ENCODE data around the gene MOV10. TPM values are rescaled to one million over a fixed set of nuclear protein-coding genes. Genes with fewer than 3 reads are reported as not detected.
A peak's percentile ranks its signal among the peaks of the same experiment; 100 is the strongest.

MOV10 gene
- polyA plus RNA-seq, 1 donor (not counting 4 experiments of a cell fraction or from before 2014, with no cell fraction given): 28.6 TPM

GRCh38 chr1:112717263-112717873 is 42.9 kb downstream of the MOV10 start:
- H2AFZ ChIP-seq (ENCODE audit: control insufficient read depth, low read length): no peak overlapping the region
- no peaks in the 10 kb centered on the region for H3K9me1 ChIP-seq (ENCODE audit: control insufficient read depth, extremely low read depth, insufficient read depth, low read length)
- TF ChIP-seq EZH2 (IDR thresholded peaks at IDR 0.05; ENCODE audit: low read length) (no peak), CTCF (optimal IDR thresholded peaks at IDR 0.05 in 1 of 3, IDR thresholded peaks at IDR 0.05 in 1 of 3, conservative IDR thresholded peaks at IDR 0.05 in 1 of 3; ENCODE audit: extremely low read depth in 1 of 3, insufficient read depth in 2 of 3, low read length in 3 of 3) (no peak)
- no peaks in the 10 kb centered on the region for H3K27me3 ChIP-seq (ENCODE audit: control insufficient read depth, extremely low read depth, insufficient read depth, low read length)
- H3K4me3 ChIP-seq (ENCODE audit: control insufficient read depth in 2 of 3, extremely low read depth in 1 of 3, insufficient read depth in 2 of 3, low read depth in 1 of 3, low read length in 3 of 3): no peak overlapping the region
- peaks cover 15% of the 10 kb centered on the region for H3K4me1 ChIP-seq (ENCODE audit: control insufficient read depth, extremely low read depth, insufficient read depth, low read length)
- no peak for FAIRE-seq
- no peaks in the 10 kb centered on the region for H3K9me3 ChIP-seq (ENCODE audit: control insufficient read depth, low read depth, low read length)
- no peak overlapping the region for H3K27ac ChIP-seq (ENCODE audit: control insufficient read depth, insufficient read depth, low read length)
- dilution Hi-C loops (cut with MboI; ENCODE audit: extremely low pct_ligation_motif_present, low sequenced_read_pairs): loop anchor here (5.0 kb wide), 1 partner anchor 65 kb away; no protein-coding TSS in a partner anchor
- peaks cover 0 to 2% of the 10 kb centered on the region in 2 experiments for H3K36me3 ChIP-seq (ENCODE audit: control insufficient read depth in 2 of 2, extremely low read depth in 1 of 2, insufficient read depth in 2 of 2, low read length in 2 of 2)
- no peaks in the 10 kb centered on the region for H4K20me1 ChIP-seq (ENCODE audit: control insufficient read depth, extremely low read depth, insufficient read depth, low read length)
- no peaks in the 10 kb centered on the region for H3K79me2 ChIP-seq (ENCODE audit: control insufficient read depth, insufficient read depth, low read length)
- H3K4me2 ChIP-seq (ENCODE audit: control insufficient read depth, extremely low read depth, insufficient read depth, low read depth, low read length): no peak overlapping the region
- no peak overlapping the region for H3K9ac ChIP-seq (ENCODE audit: control insufficient read depth, extremely low read depth, insufficient read depth, low read length)
- DNase-seq (ENCODE audit: low read depth, low spot score): no peak

- H3K9me3 ChIP-seq (ENCODE audit: control insufficient read depth, low read depth, low read length): no peaks in the 10 kb centered on the region
- no peaks in the 10 kb centered on the region for H3K9me1 ChIP-seq (ENCODE audit: control insufficient read depth, extremely low read depth, insufficient read depth, low read length)
- no peaks in the 10 kb centered on the region for H3K27me3 ChIP-seq (ENCODE audit: control insufficient read depth, extremely low read depth, insufficient read depth, low read length)
- peaks cover 23% of the 10 kb centered on the region for H3K4me1 ChIP-seq (ENCODE audit: control insufficient read depth, extremely low read depth, insufficient read depth, low read length)
- TF ChIP-seq EZH2 (IDR thresholded peaks at IDR 0.05; ENCODE audit: low read length) (no peak), CTCF (optimal IDR thresholded peaks at IDR 0.05 in 1 of 3, IDR thresholded peaks at IDR 0.05 in 1 of 3, conservative IDR thresholded peaks at IDR 0.05 in 1 of 3; ENCODE audit: extremely low read depth in 1 of 3, insufficient read depth in 2 of 3, low read length in 3 of 3) (peak; percentile 76 to 98 (median 94))
- dilution Hi-C loops (cut with MboI; ENCODE audit: extremely low pct_ligation_motif_present, low sequenced_read_pairs): loop anchor here (5.0 kb wide), 1 partner anchor 63 kb away; no protein-coding TSS in a partner anchor
- no peak overlapping the region for H3K27ac ChIP-seq (ENCODE audit: control insufficient read depth, insufficient read depth, low read length)
- H2AFZ ChIP-seq (ENCODE audit: control insufficient read depth, low read length): peak overlapping the region; percentile 60
- peak overlapping the region; percentile 61 for H3K4me2 ChIP-seq (ENCODE audit: control insufficient read depth, extremely low read depth, insufficient read depth, low read depth, low read length)
- no peaks in the 10 kb centered on the region for H3K79me2 ChIP-seq (ENCODE audit: control insufficient read depth, insufficient read depth, low read length)
- H3K4me3 ChIP-seq (ENCODE audit: control insufficient read depth in 2 of 3, extremely low read depth in 1 of 3, insufficient read depth in 2 of 3, low read depth in 1 of 3, low read length in 3 of 3): peak overlapping the region in 1 of 3 experiments; percentile 45
- FAIRE-seq (no peak), DNase-seq (ENCODE audit: low read depth, low spot score) (no peak)
- H3K36me3 ChIP-seq (ENCODE audit: control insufficient read depth in 2 of 2, extremely low read depth in 1 of 2, insufficient read depth in 2 of 2, low read length in 2 of 2): no peaks in the 10 kb centered on the region
- H3K9ac ChIP-seq (ENCODE audit: control insufficient read depth, extremely low read depth, insufficient read depth, low read length): peak overlapping the region; percentile 28
- H4K20me1 ChIP-seq (ENCODE audit: control insufficient read depth, extremely low read depth, insufficient read depth, low read length): no peaks in the 10 kb centered on the region
Observed at GRCh38 chr1:112718691-112719418, 44.4 kb downstream of the MOV10 start.
